Bronchial epithelial cell (primary cell): Measurements from ENCODE around the gene ARID2. TPM values are rescaled to one million over a fixed set of nuclear protein-coding genes. Genes with fewer than 3 reads are reported as not detected.

Source experiments
- DNase-seq: peaks from one replicate; pipeline ENCODE4 v3.0.0-alpha.2; 2010; ENCODE audit warnings: low read depth
- FAIRE-seq: peaks from 2 replicates; lab custom pipeline; 2011; peaks lifted over from hg19 to GRCh38; lab: Jason Lieb, UNC
- H3K27me3 ChIP-seq: 2 replicates; pipeline ENCODE4 v1.5.1; 2011; ENCODE audit warnings: low read length; ENCODE audit not compliant: control insufficient read depth, insufficient read depth
- H3K36me3 ChIP-seq: 2 replicates; pipeline ENCODE4 v1.5.1; 2011; ENCODE audit warnings: low read length; ENCODE audit not compliant: control insufficient read depth, insufficient read depth
- H3K4me3 ChIP-seq: 2 replicates; pipeline ENCODE4 v1.5.1; 2011; ENCODE audit warnings: mild to moderate bottlenecking, low read depth, low read length, control low read depth
- CTCF ChIP-seq: IDR thresholded peaks from 2 replicates; pipeline ENCODE4 v1.5.1; 2011; ENCODE audit warnings: mild to moderate bottlenecking, moderate library complexity, low read length, control low read depth, inconsistent platforms; ENCODE audit not compliant: insufficient read depth, severe bottlenecking
- total RNA-seq: library from RNA; depleted of rRNA; stranded (reverse); fragments of >200 nt; gene quantifications from 2 replicates; pipeline ENCODE4 v1.2.1, GENCODE V29; 2014

The ARID2 gene
- total RNA-seq, 1 donor from 2014 or later = 14.2 TPM

- FAIRE-seq (no peak), DNase-seq (no peak)
- Histone ChIP-seq H3K27me3 (no peaks in the 10 kb centered on the region), H3K4me3 (no peak overlapping the region), H3K36me3 (no peaks in the 10 kb centered on the region)
- TF ChIP-seq CTCF = no peak
Observed at GRCh38 chr12:45697371-45697770, 32.1 kb upstream of the ARID2 start.

GRCh38 chr12:45701296-45701695 is 28.2 kb upstream of the ARID2 start:
- no peak for DNase-seq
- H3K36me3 ChIP-seq = no peaks in the 10 kb centered on the region

GRCh38 chr12:45703942-45704341 is 25.6 kb upstream of the ARID2 start:
- no peaks in the 10 kb centered on the region for H3K36me3 ChIP-seq
- no peak for TF ChIP-seq CTCF
- H3K27me3 ChIP-seq = no peaks in the 10 kb centered on the region
- FAIRE-seq = no peak
- peak; percentile 65 for DNase-seq
- H3K4me3 ChIP-seq = no peak overlapping the region

More at GRCh38 chr12:45701296-45701695, 28.2 kb upstream of the ARID2 start:
- Histone ChIP-seq H3K4me3 (no peak overlapping the region), H3K27me3 (no peaks in the 10 kb centered on the region)
- no peak for FAIRE-seq
- TF ChIP-seq CTCF = no peak

GRCh38 chr12:45704968-45705367 is 24.5 kb upstream of the ARID2 start:
- TF ChIP-seq CTCF = no peak
- no peak for FAIRE-seq
- Histone ChIP-seq H3K27me3 (no peaks in the 10 kb centered on the region), H3K4me3 (no peak overlapping the region), H3K36me3 (no peaks in the 10 kb centered on the region)
- no peak for DNase-seq

GRCh38 chr12:45705404-45705803 is 24.1 kb upstream of the ARID2 start:
- DNase-seq (no peak), FAIRE-seq (no peak)
- Histone ChIP-seq H3K36me3 (no peaks in the 10 kb centered on the region), H3K27me3 (no peaks in the 10 kb centered on the region), H3K4me3 (no peak overlapping the region)
- no peak for TF ChIP-seq CTCF

- no peaks in the 10 kb centered on the region for H3K27me3 ChIP-seq
- DNase-seq (no peak), FAIRE-seq (no peak)
- no peak for TF ChIP-seq CTCF
- no peak overlapping the region for H3K4me3 ChIP-seq
- no peaks in the 10 kb centered on the region for H3K36me3 ChIP-seq
Observed at GRCh38 chr12:45707241-45707857, 22.2 kb upstream of the ARID2 start.
